Endothelial cell of umbilical vein (primary cell): ENCODE measurements around the gene ANGPT4. TPM values are rescaled to one million over a fixed set of nuclear protein-coding genes. Genes with fewer than 3 reads are reported as not detected.

Experiments
- BruUV-seq: library from RNA; stranded (reverse); fragments of 400-500 nt; replicated peaks from 2 replicates; lab custom pipeline; 2021; lab: Mats Ljungman, UMichigan
- CTCF ChIA-PET: fragments of 300-600, 350-600 bp; sonication (Branson Sonifier 250); formaldehyde crosslinking; loops from one replicate; lab custom pipeline; 2021; ENCODE audit warnings: antibody characterized with exemption, inconsistent platforms; lab: Charles Lee
- POLR2A ChIA-PET: fragments of 300-600, 350-600 bp; sonication (Branson Sonifier 250); formaldehyde crosslinking; loops from one replicate; lab custom pipeline; 2021; ENCODE audit warnings: antibody characterized with exemption, inconsistent platforms; lab: Charles Lee
- DNase-seq: peaks from one replicate; pipeline ENCODE4 v3.0.0-alpha.2; 2011; ENCODE audit warnings: low read depth, low spot score
- FAIRE-seq: peaks from 2 replicates; lab custom pipeline; 2011; peaks lifted over from hg19 to GRCh38; lab: Jason Lieb, UNC
- H2AFZ ChIP-seq: 2 replicates; pipeline ENCODE4 v1.6.0; 2012; ENCODE audit warnings: low read depth, low read length, control low read depth, inconsistent platforms
- H3K27ac ChIP-seq: 2 replicates; pipeline ENCODE4 v1.5.1; 2011; ENCODE audit warnings: low read depth, mild to moderate bottlenecking, control low read depth, low read length, moderate library complexity; ENCODE audit not compliant: insufficient read depth
- H3K27me3 ChIP-seq, 2 experiments: 2 replicates each; pipeline versions ENCODE4 v1.6.0 to v1.6.1; 2011; ENCODE audit warnings: low read length in 2 of 2, mixed read lengths in 1 of 2; ENCODE audit not compliant: control insufficient read depth in 2 of 2, insufficient read depth in 2 of 2
- H3K36me3 ChIP-seq, 2 experiments: 2 replicates in 1 of 2; 3 replicates in 1 of 2; pipeline ENCODE4 v1.5.1; 2011; ENCODE audit warnings: low read length in 2 of 2, mild to moderate bottlenecking in 1 of 2, moderate library complexity in 1 of 2; ENCODE audit not compliant: control insufficient read depth in 2 of 2, insufficient read depth in 2 of 2; ENCODE audit errors: extremely low read depth in 1 of 2
- H3K4me1 ChIP-seq: 3 replicates; pipeline ENCODE4 v1.5.1; 2011; ENCODE audit warnings: mild to moderate bottlenecking, low read length; ENCODE audit not compliant: control insufficient read depth, insufficient read depth; ENCODE audit errors: extremely low read depth
- H3K4me2 ChIP-seq: 2 replicates; pipeline ENCODE4 v1.6.1; 2011; ENCODE audit warnings: low read length, control low read depth, mixed read lengths; ENCODE audit not compliant: insufficient read depth
- H3K4me3 ChIP-seq, 3 experiments: fragments of 200-600 bp in 1 of 3; sonication (generic), shearing (Covaris generic) in 1 of 3; replicated peaks in 1 of 3; 2 replicates each; pipeline ENCODE4 v1.5.1; 2011 to 2016; ENCODE audit warnings: control low read depth in 3 of 3, low read length in 3 of 3, mild to moderate bottlenecking in 2 of 3, inconsistent platforms in 1 of 3, low read depth in 1 of 3, moderate library complexity in 1 of 3; ENCODE audit not compliant: insufficient read depth in 1 of 3
- H3K79me2 ChIP-seq: 2 replicates; pipeline ENCODE4 v1.6.0; 2012; ENCODE audit warnings: low read length, inconsistent platforms; ENCODE audit not compliant: control insufficient read depth, insufficient read depth
- H3K9ac ChIP-seq: replicated peaks from 2 replicates; pipeline ENCODE3; 2011; ENCODE audit warnings: low read length, control low read depth; ENCODE audit not compliant: insufficient read depth; ENCODE audit errors: extremely low read depth
- H3K9me1 ChIP-seq: replicated peaks from 3 replicates; pipeline ENCODE4 v1.6.0; 2011; ENCODE audit warnings: mild to moderate bottlenecking, low read length; ENCODE audit not compliant: control insufficient read depth, insufficient read depth; ENCODE audit errors: extremely low read depth
- H3K9me3 ChIP-seq: replicated peaks from 2 replicates; pipeline ENCODE4 v1.5.1; 2012; ENCODE audit warnings: low read length, inconsistent platforms; ENCODE audit not compliant: control insufficient read depth, insufficient read depth
- H4K20me1 ChIP-seq: replicated peaks from 2 replicates; pipeline ENCODE3; 2011; ENCODE audit warnings: mild to moderate bottlenecking, low read length; ENCODE audit not compliant: control insufficient read depth, insufficient read depth; ENCODE audit errors: extremely low read depth
- CTCF ChIP-seq, 2 donors: IDR thresholded peaks; 1 replicate in 1 of 2; 2 replicates in 1 of 2; pipeline ENCODE4 v1.5.1; 2011; ENCODE audit warnings: low read length in 2 of 2, mild to moderate bottlenecking in 2 of 2, moderate library complexity in 2 of 2, control low read depth in 1 of 2, inconsistent platforms in 1 of 2, low read depth in 1 of 2; ENCODE audit not compliant: insufficient read depth in 1 of 2; ENCODE audit errors: extremely low read depth in 1 of 2
- EZH2 ChIP-seq: IDR thresholded peaks from 2 replicates; pipeline ENCODE4 v1.6.1; 2012; ENCODE audit warnings: borderline replicate concordance, low read depth, mild to moderate bottlenecking, moderate library complexity, low read length, inconsistent platforms; ENCODE audit not compliant: severe bottlenecking
- FOS ChIP-seq: IDR thresholded peaks from 2 replicates; pipeline ENCODE4 v1.6.1; 2011; ENCODE audit warnings: mild to moderate bottlenecking, low read length, moderate library complexity, borderline replicate concordance; ENCODE audit not compliant: insufficient read depth
- GATA2 ChIP-seq: IDR thresholded peaks from 2 replicates; pipeline ENCODE4 v1.7.0; 2011; ENCODE audit warnings: low read depth, mild to moderate bottlenecking, moderate library complexity, mixed read lengths, low read length; ENCODE audit not compliant: insufficient read length, insufficient read depth
- JUN ChIP-seq: IDR thresholded peaks from 2 replicates; pipeline ENCODE4 v1.6.1; 2011; ENCODE audit warnings: borderline replicate concordance, low read depth; ENCODE audit not compliant: insufficient read length, insufficient read depth
- MAX ChIP-seq: IDR thresholded peaks from 2 replicates; pipeline ENCODE4 v1.6.1; 2011; ENCODE audit not compliant: insufficient read depth, insufficient read length
- MYC ChIP-seq: IDR thresholded peaks from one replicate; pipeline ENCODE4 v1.6.1; 2011; ENCODE audit warnings: mild to moderate bottlenecking, low read depth, low read length
- POLR2A ChIP-seq: IDR thresholded peaks from 2 replicates; pipeline ENCODE4 v1.6.1; 2012; ENCODE audit warnings: low read depth, mild to moderate bottlenecking, control low read depth, low read length
- POLR2AphosphoS5 ChIP-seq: IDR thresholded peaks from 2 replicates; pipeline ENCODE4 v1.6.1; 2012; ENCODE audit warnings: low read depth, mild to moderate bottlenecking, control low read depth, low read length, moderate library complexity; ENCODE audit not compliant: insufficient read depth
- dilution Hi-C: fragments of 300-500 bp; cut with MboI; formaldehyde crosslinking; loops from one replicate; pipeline ENCODE4 v1.15.0; 2019; ENCODE audit warnings: low sequenced_read_pairs; ENCODE audit not compliant: extremely low pct_ligation_motif_present
- intact Hi-C: fragments of 100-400 bp; cut with micrococcal nuclease; formaldehyde crosslinking; loops from one replicate; pipeline ENCODE4 v1.10.0; 2022
- polyA plus RNA-seq, 4 experiments: library from polyadenylated mRNA; depleted of rRNA in 3 of 4; stranded (reverse) in 3 of 4; unstranded in 1 of 4; fragments of >200 nt; gene quantifications; 2 replicates each; pipeline versions ENCODE4 v1.2.1 to v1.2.3, GENCODE V29; 2011 to 2012; ENCODE audit warnings: missing spikeins in 1 of 4
- total RNA-seq: library from RNA; stranded (reverse); gene quantifications from 2 replicates; pipeline ENCODE4 v1.2.3, GENCODE V29; 2021

ANGPT4 gene
- total and polyA plus RNA-seq, 2 donors (not counting 3 experiments of a cell fraction or from before 2014, with no cell fraction given), result not detected

- Histone ChIP-seq H3K9ac (no peak overlapping the region), H3K27ac (no peak overlapping the region), H3K4me1 (no peaks in the 10 kb centered on the region), H4K20me1 (no peaks in the 10 kb centered on the region), H3K79me2 (no peaks in the 10 kb centered on the region), H2AFZ (no peak overlapping the region), H3K9me3 (no peaks in the 10 kb centered on the region), H3K4me2 (no peak overlapping the region), H3K9me1 (no peaks in the 10 kb centered on the region), H3K36me3 (no peaks in the 10 kb centered on the region), H3K4me3 (no peak overlapping the region), H3K27me3 (no peaks in the 10 kb centered on the region)
- no peak for TF ChIP-seq MAX
- no peak for TF ChIP-seq MYC
- TF ChIP-seq GATA2, result no peak
- TF ChIP-seq FOS, result no peak
- TF ChIP-seq EZH2, result no peak
- TF ChIP-seq JUN, result no peak
- no peak for TF ChIP-seq POLR2A
- TF ChIP-seq POLR2AphosphoS5, result no peak
- TF ChIP-seq CTCF (IDR thresholded peaks at IDR 0.05; ENCODE audit: extremely low read depth in 1 of 2, insufficient read depth in 1 of 2, low read depth in 1 of 2, low read length in 2 of 2), result no peak
- BruUV-seq, result no TSS peak
- ChIA-PET POLR2A (no interaction called here), CTCF (interaction anchor here (0.9 kb wide), 1 partner anchor 39 kb away, joined by 3 read pairs; no protein-coding TSS in a partner anchor)
- intact Hi-C loops (no loop called here), dilution Hi-C loops (no loop called here)
- DNase-seq (no peak), FAIRE-seq (no peak)
Measured at GRCh38 chr20:916825-917224, 691 bp upstream of the ANGPT4 start.
